OCI-LY1 (cell line): ENCODE results near the gene MAP2K2.

ENCODE experiments used
- EZH2 ChIP-seq: fragments of 200-600 bp; sonication (generic), shearing (Covaris generic); IDR thresholded peaks from 2 replicates; pipeline ENCODE4 v1.8.0; 2017; ENCODE audit warnings: borderline replicate concordance, mixed run types, mild to moderate bottlenecking, antibody characterized with exemption, low read length, moderate library complexity, mixed read lengths
- TF ChIP-seq, protein P1 (sequence below): fragments of 200-600 bp; sonication (generic), shearing (Covaris generic); IDR thresholded peaks from 2 replicates; pipeline ENCODE4 v1.5.1; 2017; ENCODE audit warnings: mild to moderate bottlenecking, antibody characterized with exemption, low read length, moderate library complexity, mixed read lengths

DNA sequence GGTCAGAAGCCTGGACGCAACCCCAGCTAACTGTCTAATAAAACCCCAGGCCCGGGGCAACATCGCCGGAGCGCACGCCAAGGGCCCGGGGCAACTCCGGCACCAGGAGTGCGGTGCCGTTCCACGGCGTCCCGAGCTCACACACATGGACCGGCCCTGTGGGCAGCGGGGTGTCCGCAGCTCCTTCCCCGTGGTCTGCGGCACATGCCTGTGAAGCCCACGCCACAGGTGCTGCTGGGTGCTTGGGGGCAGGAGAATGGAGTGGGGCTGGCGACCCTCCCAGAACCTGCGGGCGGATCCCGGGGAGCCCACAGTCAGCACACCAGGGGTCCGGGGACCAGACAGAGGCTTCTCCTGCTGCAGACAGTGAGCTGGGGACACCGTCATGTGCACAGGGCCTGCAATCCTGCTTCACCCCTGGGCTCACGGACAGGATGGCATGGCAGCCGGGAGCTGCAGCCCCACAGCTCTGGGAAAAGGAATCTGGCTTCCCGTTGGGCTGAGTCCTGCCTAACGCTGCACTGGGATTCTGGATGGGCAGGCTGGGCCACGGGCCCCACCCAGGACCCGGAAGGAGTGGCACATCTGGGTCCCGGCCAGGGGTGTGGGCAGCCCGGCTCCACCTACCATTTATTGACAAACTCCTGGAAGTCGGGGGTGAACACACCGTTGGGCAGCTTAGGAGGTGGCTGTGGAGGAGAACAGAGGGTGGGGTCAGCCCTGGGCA, 29.0 kb downstream of the MAP2K2 start:
- TF ChIP-seq, protein P1, sequence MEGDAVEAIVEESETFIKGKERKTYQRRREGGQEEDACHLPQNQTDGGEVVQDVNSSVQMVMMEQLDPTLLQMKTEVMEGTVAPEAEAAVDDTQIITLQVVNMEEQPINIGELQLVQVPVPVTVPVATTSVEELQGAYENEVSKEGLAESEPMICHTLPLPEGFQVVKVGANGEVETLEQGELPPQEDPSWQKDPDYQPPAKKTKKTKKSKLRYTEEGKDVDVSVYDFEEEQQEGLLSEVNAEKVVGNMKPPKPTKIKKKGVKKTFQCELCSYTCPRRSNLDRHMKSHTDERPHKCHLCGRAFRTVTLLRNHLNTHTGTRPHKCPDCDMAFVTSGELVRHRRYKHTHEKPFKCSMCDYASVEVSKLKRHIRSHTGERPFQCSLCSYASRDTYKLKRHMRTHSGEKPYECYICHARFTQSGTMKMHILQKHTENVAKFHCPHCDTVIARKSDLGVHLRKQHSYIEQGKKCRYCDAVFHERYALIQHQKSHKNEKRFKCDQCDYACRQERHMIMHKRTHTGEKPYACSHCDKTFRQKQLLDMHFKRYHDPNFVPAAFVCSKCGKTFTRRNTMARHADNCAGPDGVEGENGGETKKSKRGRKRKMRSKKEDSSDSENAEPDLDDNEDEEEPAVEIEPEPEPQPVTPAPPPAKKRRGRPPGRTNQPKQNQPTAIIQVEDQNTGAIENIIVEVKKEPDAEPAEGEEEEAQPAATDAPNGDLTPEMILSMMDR = no peak
- no peak for TF ChIP-seq EZH2
